ENCODE results near the gene FLG.
A peak's percentile ranks its signal among the peaks of the same experiment; 100 is the strongest.
"Not testable (repeated sequence)": the region's sequence is repeated elsewhere in the genome, so short reads cannot be mapped to it uniquely, and the experiment has no call there.

FLG gene

DNA sequence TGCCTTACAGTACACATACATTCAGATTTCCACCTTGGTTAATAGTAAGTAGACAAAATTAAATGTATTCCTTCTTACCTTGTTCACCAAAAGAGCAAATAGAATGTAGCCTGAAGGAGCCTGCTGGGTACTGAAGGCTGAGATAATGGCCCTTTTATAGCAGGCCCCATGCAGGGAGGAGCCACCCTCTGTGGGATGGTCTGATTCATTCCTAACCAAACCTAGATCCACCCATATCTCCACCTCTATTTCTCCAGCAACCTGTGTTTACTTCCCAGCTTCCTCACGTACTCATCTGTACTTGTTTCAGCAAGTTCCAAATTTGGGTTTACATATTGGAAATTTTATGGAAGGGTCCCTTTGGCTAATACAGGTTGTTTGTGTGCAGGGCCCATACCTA lies at the start of gene FLG:
Gene FLG (minus strand): TSS at position 129 of the 400 bp plus-strand sequence. CDS start 9,783 bp downstream, outside the sequence.
- DNase-seq: no peak

DNA sequence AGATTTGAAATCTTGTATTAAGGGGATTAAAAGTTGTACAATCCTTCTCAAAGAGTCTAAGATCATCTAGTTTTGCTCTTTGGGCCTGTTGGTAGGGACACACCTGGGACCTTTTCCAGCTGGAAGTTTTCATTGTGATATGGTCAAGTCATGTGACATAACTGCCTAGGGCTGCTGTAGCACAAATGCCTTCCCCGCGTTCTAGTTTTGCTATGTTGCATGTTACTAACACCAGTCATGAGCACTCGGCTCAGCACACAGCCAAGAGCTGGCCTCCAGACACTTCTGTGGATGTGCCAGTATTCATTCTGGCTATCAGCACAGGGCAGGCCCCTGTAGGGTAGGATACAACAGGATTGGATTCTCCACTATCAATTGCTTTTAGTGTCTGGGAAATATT lies 49.4 kb upstream of the FLG start:
- DNase-seq: no peak

DNA sequence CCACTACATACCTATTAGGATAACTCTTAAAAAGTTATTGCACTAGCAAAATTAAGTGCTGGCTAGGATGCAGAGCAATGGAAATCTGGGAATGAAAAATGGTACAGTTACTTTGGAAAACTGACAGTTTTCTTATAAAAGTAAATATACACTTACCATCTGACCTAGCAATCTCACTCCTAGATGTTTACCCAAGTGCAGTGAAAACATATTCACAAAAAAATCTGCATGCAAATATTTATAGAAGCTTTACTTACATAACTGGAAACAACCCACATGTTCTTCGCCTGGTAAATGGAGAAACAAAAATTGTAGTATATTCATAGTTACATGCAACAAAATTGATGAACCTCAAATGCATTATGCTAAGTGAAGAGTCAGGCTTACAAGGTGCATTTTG lies 47.6 kb upstream of the FLG start:
- no peak for DNase-seq

DNA sequence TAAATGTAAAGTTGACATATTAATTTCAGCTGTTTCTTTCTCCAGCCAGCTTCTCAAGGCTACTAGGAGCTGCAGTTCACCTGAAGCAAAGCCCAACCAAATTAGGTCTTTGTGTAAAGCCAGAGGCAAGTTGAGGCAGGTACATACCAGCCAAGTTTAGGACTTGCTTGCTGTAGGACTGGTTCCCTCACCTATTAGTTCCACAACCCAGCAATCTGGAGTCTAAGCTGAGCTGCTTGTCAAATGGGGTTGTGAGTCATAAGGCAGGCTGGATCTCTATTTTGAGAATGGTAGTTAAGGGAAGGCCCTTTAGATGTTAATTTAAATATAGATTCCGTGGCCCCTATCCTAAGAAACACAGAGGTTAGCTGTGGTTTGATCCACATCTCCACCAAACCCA lies 42.4 kb upstream of the FLG start:
- no peak for DNase-seq

GRCh38 chr1:152359906-152360305 lies 34.9 kb upstream of the FLG start, which contains the start of gene FLG2:
FLG2 (minus strand) TSS chr1:152360006; CDS start chr1:152358884, 1,122 bp downstream.
- DNase-seq: no peak

DNA sequence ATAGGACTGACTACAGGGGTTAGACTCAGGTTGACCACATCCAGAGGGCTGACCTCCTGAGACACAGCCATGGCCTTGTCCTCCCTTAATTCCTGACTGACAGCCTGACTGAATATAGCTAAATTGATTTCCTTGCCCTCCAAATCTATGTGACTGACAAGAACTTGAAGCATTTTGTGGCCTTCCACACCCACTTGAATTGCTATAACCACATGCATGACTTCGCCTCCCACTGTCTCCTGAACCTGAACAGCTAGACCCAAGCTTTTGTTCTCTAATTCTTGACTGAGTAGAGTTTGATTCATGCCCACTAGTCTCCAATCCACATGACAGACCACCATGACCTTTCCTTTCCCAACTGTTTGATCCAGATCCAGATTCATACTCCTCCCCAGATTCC lies 31.7 kb upstream of the FLG start:
- no peak for DNase-seq

GRCh38 chr1:152349611-152350010 lies 24.6 kb upstream of the FLG start:
- DNase-seq: no peak

- no peak for DNase-seq
Measured at GRCh38 chr1:152348447-152348846, 23.4 kb upstream of the FLG start.

DNA sequence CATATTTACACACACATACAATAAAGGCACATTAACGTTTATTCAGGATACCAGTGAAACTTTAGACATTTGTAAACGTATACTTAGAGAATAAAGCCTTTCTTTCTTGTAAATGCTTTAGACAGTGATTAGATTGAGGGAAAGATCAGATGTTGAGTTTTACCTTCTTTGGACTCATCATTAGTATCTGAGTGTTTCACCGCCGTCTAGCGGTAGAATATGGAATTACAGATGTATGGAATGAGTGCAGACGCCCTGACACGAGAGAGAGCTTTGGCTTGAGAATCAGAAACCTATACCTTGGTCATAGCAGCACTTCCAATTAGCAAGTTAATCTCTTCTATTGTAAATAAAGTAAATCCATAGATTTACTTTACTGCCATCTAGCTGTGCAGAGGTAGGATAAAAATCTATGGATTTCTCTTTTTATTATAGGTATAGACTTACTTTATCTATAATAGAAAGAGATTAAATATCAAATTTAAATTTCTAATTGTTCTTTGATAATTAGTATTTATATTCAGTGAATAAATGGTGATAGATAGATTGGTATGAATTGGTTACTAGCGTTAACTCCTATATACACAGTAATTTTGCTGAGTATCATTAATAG lies 22.2 kb upstream of the FLG start:
- DNase-seq: peak in 1 of 4 experiments; percentile 3

- no peak for DNase-seq
Measured at GRCh38 chr1:152344438-152344837, 19.4 kb upstream of the FLG start.

DNA sequence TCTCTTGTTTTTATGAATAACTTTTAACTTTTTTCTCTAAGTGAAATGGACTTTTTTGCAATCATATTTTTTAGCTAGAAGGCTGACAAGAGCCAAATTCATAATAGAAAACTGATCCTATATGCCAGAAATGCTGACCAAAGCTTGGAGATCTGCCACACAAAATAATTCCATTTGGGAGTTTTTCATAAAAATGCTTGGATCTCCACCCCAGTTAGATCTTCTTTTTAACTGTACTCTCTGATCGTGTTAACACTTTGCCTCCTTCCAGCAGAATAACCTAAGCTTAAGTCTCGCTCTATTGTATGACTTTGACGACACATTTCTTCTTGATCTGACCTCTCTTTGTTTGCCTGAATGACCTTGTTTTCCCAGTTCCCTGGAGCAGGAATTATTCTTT lies 18.0 kb upstream of the FLG start:
- no peak for DNase-seq

DNA sequence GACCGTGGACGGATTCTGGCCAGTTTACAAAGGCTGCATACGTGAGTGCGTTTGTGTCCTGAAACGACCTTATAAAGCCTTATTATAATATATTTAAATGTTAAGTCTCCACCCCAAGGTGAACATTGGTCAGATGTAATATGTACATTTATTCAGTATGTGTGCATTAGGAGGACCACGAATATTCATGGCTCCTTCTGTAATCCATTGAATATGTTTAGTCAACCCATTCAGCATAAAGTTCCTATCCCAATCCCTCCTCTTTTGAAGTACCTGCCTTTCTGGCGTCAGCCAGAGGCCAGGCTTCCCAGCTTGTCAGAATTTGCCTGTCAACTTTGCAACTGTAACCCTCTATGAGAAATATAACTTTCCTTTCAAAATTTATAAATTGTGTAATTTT lies 10.4 kb upstream of the FLG start:
- no peak for DNase-seq

DNA sequence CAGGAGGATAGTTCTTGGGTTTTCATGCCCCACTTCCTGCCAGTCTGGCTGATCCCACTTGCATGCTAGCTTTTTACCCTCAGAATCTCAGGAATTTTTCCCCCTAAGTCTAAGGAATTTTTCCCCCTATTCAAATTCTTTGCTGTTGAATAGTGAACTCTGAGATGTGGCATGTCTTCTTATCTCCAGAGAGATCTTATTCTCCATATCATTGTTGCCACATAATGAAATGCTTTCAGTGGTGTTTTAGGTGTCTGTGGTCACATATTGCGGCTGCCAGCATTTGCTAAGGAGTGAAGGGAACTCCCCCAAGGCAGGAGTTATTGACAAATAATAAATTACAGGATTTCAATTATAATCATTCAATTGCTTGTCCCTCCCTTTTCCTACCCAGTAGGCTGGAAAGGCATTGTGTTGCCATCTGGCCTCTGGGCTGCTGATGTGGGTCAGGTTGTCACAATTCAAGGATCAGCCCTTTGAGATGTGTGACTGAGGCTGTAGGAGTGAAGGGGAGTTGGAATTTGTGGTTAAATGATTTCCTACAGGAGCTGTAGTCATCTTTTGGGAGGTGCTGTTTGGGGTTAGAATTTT lies 3.9 kb upstream of the FLG start:
- no peak for DNase-seq

DNA sequence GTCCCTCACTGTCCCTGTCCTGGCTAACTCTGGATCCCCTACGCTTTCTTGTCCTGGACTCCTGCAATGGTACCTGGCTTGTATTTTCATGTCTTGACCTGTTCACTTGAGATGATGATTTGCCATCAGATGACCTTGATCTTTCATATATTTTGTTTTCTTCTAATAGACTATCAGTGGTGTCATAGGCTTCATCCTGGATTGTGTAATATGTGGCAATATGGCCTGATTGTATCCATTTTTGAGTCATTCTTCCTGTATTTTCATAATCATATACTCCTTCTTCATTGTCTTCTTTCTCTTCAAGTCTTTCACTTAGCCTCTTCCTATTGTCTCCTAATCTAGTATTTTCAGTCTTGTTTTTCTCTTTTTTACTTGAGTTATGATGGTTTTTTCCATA lies 11.1 kb downstream of the FLG start:
- DNase-seq: no peak

GRCh38 chr1:152313319-152313801 lies 11.7 kb downstream of the FLG start:
- DNase-seq: no peak

- not testable (repeated sequence) for DNase-seq
Measured at GRCh38 chr1:152312169-152312568, 12.9 kb downstream of the FLG start.

- no peak for DNase-seq
Measured at GRCh38 chr1:152309955-152310354, 15.1 kb downstream of the FLG start.

DNA sequence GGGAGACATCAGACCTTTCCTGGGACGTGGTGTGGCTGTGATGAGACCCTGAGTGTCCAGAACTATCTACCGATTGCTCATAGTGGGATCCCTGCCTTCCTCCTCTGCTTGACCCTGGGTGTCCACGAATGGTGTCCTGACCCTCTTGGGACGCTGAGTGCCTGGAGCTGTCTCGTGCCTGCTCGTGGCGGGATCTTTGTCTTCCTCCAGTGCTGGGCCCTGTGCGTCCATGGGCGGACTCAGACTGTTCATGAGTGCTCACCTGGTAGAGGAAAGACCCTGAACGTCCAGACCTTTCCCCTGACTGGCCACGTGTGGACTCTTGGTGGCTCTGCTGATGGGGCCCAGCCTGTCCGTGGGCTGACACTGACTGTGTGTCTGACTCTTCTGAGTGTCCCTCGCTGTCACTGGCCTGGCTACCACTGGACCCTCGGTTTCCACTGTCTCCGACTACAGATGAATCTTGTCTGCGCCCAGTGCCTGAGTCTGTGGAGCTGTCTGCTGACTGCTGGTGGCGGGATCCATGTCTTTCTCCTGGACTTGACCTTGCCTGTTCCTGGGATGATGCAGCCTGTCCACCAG lies 15.6 kb downstream of the FLG start:
- DNase-seq: not testable (repeated sequence)

- DNase-seq: not testable (repeated sequence)
Measured at GRCh38 chr1:152308758-152309157, 16.3 kb downstream of the FLG start.

DNA sequence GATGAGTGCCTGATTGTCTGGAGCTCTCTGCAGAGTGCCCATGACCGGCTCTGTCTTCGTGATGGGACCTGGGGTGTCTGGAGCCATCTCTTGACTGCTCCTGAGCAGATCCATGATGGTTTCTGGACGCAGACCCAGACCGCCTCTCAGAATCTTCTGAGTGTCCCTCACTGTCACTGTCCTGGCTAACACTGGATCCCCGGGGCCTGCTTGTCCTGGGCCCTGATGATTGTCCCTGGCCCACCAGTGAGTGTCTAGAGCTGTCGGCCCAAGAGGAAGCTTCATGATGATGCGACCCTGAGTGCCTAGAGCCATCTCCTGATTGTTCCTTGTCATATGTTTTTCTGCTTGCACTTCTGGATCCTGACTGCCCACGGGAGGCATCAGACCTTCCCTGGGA lies 17.1 kb downstream of the FLG start:
- DNase-seq: not testable (repeated sequence)

- DNase-seq: not testable (repeated sequence)
Measured at GRCh38 chr1:152306123-152306522, 18.9 kb downstream of the FLG start.

DNA sequence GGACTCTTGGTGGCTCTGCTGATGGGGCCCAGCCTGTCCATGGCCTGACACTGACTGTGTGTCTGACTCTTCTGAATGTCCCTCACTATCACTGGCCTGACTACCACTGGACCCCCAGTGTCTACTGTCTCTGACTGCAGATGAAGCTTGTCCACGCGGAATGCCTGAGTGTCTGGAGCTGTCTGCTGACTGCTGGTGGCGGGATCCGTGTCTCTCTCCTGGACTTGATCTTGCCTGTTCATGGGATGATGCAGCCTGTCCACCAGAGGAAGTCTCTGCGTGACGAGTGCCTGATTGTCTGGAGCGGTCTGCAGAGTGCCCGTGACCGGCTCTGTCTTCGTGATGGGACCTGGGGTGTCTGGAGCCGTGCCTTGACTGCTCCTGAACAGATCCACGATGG lies 20.3 kb downstream of the FLG start:
- not testable (repeated sequence) for DNase-seq

- DNase-seq: not testable (repeated sequence)
Measured at GRCh38 chr1:152303139-152303872, 21.7 kb downstream of the FLG start.

DNA sequence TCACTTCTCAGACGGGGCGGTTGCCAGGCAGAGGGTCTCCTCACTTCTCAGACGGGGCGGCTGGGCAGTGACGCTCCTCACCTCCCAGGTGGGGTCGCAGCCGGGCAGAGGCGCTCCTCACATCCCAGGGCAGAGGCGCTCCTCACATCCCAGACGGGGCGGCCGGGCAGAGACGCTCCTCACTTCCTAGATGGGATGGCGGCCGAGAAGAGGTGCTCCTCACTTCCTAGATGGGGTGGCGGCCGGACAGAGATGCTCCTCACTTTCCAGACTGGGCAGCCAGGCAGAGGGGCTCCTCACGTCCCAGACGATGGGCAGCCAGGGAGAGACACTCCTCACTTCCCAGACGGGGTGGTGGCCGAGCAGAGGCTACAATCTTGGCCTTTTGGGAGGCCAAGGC lies 68.6 kb downstream of the FLG start:
- not testable (repeated sequence) for DNase-seq

Measured in activated naive CD4-positive, alpha-beta T cell (primary cell).